Breast epithelium (tissue), 4 donors: ENCODE data around the gene PRDM4. TPM values are rescaled to one million over a fixed set of nuclear protein-coding genes. Genes with fewer than 3 reads are reported as not detected.

Experiments used
- DNase-seq, 2 donors: peaks; one replicate each; pipeline ENCODE4 v3.0.0-alpha.2; 2019; ENCODE audit warnings: low spot score in 2 of 2
- H3K27ac ChIP-seq, 2 donors: fragments of 200-600 bp; sonication (generic) in 1 of 2; one replicate each; pipeline ENCODE4 v1.5.1; 2016 to 2019; ENCODE audit warnings: mild to moderate bottlenecking in 1 of 2
- H3K27me3 ChIP-seq, 2 donors: fragments of 200-600 bp; sonication (generic) in 1 of 2; one replicate each; pipeline versions ENCODE4 v1.5.1 to v1.6.0; 2017 to 2019; ENCODE audit warnings: control low read depth in 1 of 2, mild to moderate bottlenecking in 1 of 2
- H3K36me3 ChIP-seq: fragments of 200-600 bp; one replicate; pipeline ENCODE4 v1.5.1; 2019
- H3K4me1 ChIP-seq, 2 donors: fragments of 200-600 bp; sonication (generic); one replicate each; pipeline ENCODE4 v1.5.1; 2016 to 2019; ENCODE audit warnings: control low read depth in 1 of 2
- H3K4me3 ChIP-seq, 3 donors: fragments of 200-600 bp; sonication (generic); 1 replicate in 2 of 3; 2 replicates in 1 of 3; pipeline ENCODE4 v1.5.1; 2016 to 2019; ENCODE audit warnings: mild to moderate bottlenecking in 3 of 3, moderate library complexity in 2 of 3
- H3K9me3 ChIP-seq, 2 donors: fragments of 200-600 bp; sonication (generic) in 1 of 2; one replicate each; pipeline ENCODE4 v1.5.1; 2016 to 2019; ENCODE audit warnings: control low read depth in 1 of 2
- CTCF ChIP-seq, 3 donors: fragments of 450-650 bp; IDR thresholded peaks; one replicate each; pipeline ENCODE4 v1.5.1; 2016 to 2017; ENCODE audit warnings: antibody characterized with exemption in 3 of 3, mild to moderate bottlenecking in 3 of 3, moderate library complexity in 3 of 3
- POLR2A ChIP-seq: fragments of 450-650 bp; IDR thresholded peaks from one replicate; pipeline ENCODE4 v1.6.1; 2016; ENCODE audit warnings: antibody characterized with exemption, mild to moderate bottlenecking, moderate library complexity
- POLR2AphosphoS5 ChIP-seq, 3 donors: sonication (generic); formaldehyde crosslinking; IDR thresholded peaks; one replicate each; pipeline ENCODE4 v1.6.1; 2017; ENCODE audit warnings: antibody characterized with exemption in 3 of 3
- intact Hi-C: fragments of 100-400 bp; cut with DNase I; formaldehyde crosslinking; loops from one replicate; pipeline ENCODE4 v1.15.1; 2023; ENCODE audit warnings: low total_unique reads
- total RNA-seq, 3 donors: library from RNA; depleted of rRNA; stranded (reverse); fragments of >200 nt; gene quantifications; one replicate each; pipeline ENCODE4 v1.1.0, GENCODE V29; 2016

The PRDM4 gene
- total RNA-seq, 3 donors from 2014 or later = 29.4 to 32.6 (median 31.1) TPM

- Histone ChIP-seq H3K27ac (peak overlapping the region; percentile 82 to 85), H3K36me3 (no peaks in the 10 kb centered on the region), H3K27me3 (no peaks in the 10 kb centered on the region), H3K4me1 (no peaks in the 10 kb centered on the region), H3K4me3 (peak overlapping the region; percentile 92 to 95 (median 92)), H3K9me3 (no peaks in the 10 kb centered on the region)
- no peak for TF ChIP-seq CTCF (IDR thresholded peaks at IDR 0.05)
- no peak for TF ChIP-seq POLR2AphosphoS5 (IDR thresholded peaks at IDR 0.05)
- intact Hi-C loops = loop anchor here (5.0 kb wide), 1 partner anchor 452 kb away; no protein-coding TSS in a partner anchor
- DNase-seq = no peak
Observed at GRCh38 chr12:107684990-107685359, 76.0 kb downstream of the PRDM4 start.

- H3K27ac ChIP-seq = no peak overlapping the region
Observed at GRCh38 chr12:107684029-107684795, 76.7 kb downstream of the PRDM4 start.

More at GRCh38 chr12:107684029-107684795, 76.7 kb downstream of the PRDM4 start:
- TF ChIP-seq POLR2AphosphoS5 (IDR thresholded peaks at IDR 0.05) = no peak
- no peak for TF ChIP-seq POLR2A
- no peak for TF ChIP-seq CTCF (IDR thresholded peaks at IDR 0.05)
- DNase-seq = no peak
- no peaks in the 10 kb centered on the region for H3K9me3 ChIP-seq
- H3K4me3 ChIP-seq = peak overlapping the region in 1 of 3 donors; percentile 95
- no peaks in the 10 kb centered on the region for H3K4me1 ChIP-seq
- no peaks in the 10 kb centered on the region for H3K27me3 ChIP-seq
- no peaks in the 10 kb centered on the region for H3K36me3 ChIP-seq
- intact Hi-C loops = loop anchor here (5.0 kb wide), 1 partner anchor 453 kb away; no protein-coding TSS in a partner anchor

Other genes starting within 250 kb of the PRDM4 start
- gene PWP1, start 75.3 kb downstream of the PRDM4 start, total RNA-seq = 100 to 1,000 TPM in 1 of 3 donors, 10 to 100 TPM in 2; 78.9 to 108 (median 79.0) TPM
- gene ASCL4, start 13.6 kb upstream of the PRDM4 start, total RNA-seq = under 1 TPM in 1 of 3 donors, not detected in 2; 0.16 TPM